Activated CD8-positive, alpha-beta memory T cell treated with anti-CD3 and anti-CD28 coated beads, Interleukin-2, amount 50 U/mL, for 48 hours (primary cell): ENCODE data around the gene GGT6.

ENCODE experiments used
- DNase-seq: peaks from one replicate; pipeline ENCODE4 v3.0.0-alpha.2; 2020

Gene GGT6

GRCh38 chr17:4549781-4550533 is 10.4 kb downstream of the GGT6 start:
- no peak for DNase-seq

DNA sequence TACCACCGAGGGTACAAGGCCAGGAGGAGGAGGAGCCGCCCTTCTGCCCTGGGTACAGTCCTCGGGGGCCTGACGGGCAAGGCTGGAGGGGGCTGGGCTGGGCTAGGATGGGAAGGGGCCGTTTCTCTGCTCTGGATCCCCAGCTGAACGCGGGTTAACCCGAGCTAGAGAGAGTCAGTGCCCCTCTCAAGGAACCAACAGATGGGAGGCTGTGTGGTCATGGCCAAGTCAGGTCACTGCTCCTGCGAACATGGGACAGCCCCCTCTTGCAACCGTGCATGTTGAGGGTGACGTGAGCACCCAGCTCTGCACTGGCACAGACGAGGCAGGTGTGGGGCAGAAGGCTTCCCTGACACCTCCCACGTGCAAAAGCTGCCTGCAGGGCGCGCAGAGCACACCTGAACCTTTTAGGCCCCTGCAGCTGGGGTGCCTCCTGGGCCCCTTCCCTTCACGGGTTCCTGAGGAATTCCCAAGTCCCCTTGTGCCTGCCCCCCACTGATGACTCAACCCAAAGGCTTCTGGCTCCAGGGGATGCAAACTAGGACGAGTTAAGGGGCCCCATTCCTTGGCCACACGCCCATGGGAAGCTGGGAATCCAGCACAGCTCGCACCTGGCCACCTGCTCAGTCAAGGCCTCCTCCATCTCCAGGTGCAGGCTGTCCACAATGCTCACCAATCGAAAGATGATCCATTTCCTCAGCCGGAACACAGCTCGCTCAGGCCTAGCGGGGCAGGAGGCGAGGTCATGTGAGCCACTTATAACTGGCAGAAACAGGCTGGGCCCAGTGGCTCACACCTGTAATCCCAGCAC is 11.5 kb downstream of the GGT6 start:
- DNase-seq, result no peak

DNA sequence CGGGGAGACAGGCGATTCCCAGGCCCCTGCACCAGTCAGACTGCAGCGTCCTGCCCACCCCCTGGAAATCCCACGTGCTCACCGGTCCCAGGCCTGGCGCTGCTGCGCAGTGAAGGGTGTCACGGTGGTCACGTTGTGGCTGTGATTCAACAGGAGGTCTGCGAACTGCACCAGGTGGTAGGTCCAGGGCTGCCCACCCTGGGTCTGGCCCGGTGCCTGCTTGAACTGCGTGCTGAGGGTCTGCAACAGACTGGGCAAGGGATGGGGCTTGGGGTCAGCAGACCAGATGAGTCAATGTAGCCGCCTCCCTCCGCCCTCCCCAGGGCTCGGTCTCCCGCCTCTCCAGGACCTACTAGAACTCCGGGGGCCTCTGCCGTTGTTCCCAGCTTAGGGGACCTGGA is 12.3 kb downstream of the GGT6 start:
- DNase-seq, result no peak

- no peak for DNase-seq
Observed at GRCh38 chr17:4547118-4547906, 13.1 kb downstream of the GGT6 start.

GRCh38 chr17:4545217-4545951 is 15.0 kb downstream of the GGT6 start:
- DNase-seq, result no peak

DNA sequence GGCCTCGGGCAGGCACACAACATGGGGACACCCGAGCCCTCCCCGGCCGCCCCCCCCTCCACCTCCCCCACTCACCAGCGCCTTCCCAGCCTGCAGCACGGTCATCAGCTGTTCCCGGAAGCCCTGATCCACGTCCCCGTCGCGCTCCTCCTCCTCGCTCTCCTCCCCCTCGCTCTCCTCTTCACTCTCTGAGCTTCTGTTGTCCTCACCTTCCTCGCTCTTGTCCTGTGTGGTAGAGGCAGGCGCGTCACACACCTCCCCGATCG is 15.5 kb downstream of the GGT6 start:
- no peak for DNase-seq

DNA sequence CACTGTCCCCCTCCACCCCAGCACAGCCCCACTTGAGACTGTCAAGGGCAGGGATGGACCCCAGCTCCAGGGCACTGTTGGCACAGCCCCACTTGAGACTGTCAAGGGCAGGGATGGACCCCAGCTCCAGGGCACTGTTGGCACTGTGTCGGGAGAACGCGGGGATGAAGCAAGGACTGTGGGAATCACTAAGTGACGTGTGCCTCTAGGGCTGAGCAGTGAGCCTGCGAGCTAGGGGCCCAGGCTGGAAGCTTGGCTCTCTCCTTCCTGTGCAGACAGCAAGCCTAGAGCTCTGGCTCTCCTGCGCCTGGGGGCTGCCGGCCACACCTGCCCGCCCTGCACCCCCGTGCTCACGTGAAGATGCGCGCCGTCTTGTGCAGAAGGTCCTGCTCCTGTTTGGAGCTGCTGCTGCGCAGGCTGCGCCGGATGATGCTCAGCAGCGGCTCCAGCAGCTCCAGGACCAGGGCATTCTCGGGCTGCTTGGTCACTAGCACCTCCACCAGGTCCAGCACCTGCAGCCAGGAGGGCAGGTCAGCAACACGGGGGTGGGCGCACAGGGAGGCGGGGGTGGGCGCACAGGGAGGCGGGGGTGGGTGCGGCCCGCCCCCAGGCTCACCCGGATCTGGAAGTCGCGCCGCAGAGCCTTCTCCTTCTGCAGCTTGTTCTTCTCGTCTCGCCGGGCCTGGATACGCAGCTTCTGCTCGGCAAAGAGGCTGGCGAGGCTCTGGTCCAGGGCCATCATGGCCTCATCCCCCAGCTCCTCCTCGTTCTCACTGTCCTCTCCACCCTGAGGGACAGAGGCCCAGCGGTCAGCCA is 16.0 kb downstream of the GGT6 start:
- DNase-seq, result no peak

- DNase-seq, result no peak
Observed at GRCh38 chr17:4543557-4544026, 16.8 kb downstream of the GGT6 start.

- DNase-seq, result no peak
Observed at GRCh38 chr17:4542726-4543191, 17.6 kb downstream of the GGT6 start.

DNA sequence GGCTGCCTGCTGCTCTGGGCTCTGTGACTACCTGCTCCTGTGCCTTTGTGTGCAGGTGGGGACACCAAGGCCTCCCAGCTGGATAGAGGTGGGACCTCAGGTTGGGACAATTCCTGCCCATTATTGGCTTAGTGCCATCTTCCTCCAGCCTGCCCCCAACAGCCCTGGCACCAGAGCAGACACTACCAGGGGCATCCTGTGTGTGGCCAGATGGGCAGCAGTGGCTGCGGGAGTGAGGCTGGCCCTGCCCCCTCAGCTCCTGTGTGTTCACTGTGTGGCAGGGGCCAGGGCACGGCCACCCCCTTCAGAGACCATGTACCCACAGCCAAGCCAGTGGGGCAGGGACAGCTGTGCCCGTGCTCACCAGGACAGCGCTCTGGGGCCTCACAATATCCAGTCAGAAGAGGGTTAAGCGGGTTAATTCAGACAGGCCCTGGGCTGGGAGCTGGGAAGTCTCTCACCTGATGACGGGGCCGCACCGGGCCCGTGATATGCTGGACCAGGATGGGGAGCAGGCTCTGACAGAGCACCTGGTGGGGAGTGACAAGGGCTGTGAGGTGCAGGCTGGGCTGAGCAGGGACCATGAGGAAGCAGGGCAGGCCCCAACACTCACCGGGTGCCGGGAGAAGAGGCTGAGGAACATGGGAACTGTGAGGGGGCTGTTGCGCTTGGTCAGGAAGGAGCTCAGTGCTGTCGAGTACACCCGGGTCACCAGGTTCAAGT is 18.2 kb downstream of the GGT6 start:
- no peak for DNase-seq

GRCh38 chr17:4541328-4542002 is 18.9 kb downstream of the GGT6 start:
- no peak for DNase-seq

GRCh38 chr17:4540687-4541327 is 19.6 kb downstream of the GGT6 start:
- no peak for DNase-seq

DNA sequence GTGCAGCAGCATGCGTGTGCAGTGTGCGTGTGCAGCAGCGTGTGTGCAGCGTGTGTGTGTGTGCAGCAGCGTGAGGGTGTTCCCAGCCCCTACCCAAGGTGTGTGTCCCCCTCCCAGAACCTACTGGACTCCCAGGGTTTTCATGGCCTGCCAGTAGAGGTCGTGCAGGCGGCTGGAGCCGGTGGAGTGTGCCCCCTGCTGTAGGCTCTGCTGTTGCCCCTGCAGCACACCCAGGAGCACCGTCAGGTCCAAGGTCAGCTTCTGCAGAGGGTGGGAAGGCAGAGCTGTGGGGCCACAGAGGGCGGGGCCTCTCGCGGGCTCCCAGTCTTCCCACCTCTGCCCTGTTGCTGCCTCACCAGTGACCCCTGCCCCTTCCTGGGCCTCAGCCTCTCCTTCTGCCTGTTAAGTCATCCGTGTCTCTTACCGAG is 20.1 kb downstream of the GGT6 start:
- DNase-seq, result no peak

GRCh38 chr17:4539576-4540223 is 20.7 kb downstream of the GGT6 start:
- no peak for DNase-seq

DNA sequence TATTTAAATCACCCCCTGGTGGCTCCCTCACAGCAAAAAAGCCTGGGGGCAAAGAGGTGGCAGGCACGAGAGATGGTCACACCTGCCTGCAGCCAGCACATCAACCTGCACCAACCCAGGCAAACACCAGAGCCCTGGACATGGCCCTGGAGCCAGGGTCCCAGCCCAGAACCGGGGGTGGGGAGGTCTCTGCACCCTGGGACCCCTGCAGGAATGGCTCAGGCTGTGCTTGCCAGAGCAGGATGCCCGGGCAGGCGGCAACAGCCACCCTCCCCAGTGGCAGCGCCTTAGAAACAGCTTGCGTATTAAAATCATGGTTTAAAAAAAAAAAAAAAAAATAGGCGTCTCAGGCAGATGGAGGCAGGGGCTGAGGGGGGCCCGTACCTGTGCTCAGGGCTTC is 21.4 kb downstream of the GGT6 start:
- no peak for DNase-seq

DNA sequence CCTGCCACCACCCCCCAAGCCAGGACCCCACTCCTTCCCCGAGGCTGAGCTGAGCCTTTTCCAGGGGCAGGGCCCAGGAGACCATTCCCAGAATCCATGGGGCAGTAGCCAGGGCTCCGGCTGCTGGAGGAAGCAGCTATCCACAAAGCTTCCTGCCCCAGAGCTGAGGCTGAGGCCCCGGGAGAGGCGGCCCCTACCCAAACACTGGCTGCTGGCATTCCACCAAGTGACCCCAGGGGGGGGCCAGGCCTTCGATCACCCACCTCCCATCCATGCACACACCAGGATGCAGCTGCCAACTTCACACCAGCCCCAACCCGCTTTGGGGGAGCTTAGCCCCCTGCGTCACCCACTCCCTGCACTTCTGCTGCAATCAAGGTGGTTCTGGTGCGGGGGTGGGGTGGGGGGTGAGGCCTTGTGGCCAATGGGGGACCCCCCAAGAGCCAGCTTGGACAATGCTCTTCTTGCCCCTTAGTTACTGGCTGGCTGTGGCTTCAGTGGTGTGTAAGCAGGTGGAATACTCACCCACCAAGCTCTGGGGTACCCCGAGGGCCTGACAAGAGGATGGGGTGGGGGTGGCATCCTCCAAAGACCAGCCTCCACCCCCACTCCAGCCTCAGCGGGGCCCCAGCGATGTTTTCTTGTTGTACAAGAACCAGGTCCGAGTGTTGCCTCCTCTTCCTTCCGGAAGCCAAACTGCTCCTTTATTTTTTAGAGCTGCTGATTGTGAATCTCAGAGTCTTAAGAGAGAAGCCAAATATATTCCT is 22.0 kb downstream of the GGT6 start:
- no peak for DNase-seq

- no peak for DNase-seq
Observed at GRCh38 chr17:4537451-4538235, 22.7 kb downstream of the GGT6 start.
